Fibroblast of villous mesenchyme (primary cell): ENCODE data around the gene PABPN1L. TPM values are rescaled to one million over a fixed set of nuclear protein-coding genes. Genes with fewer than 3 reads are reported as not detected.

ENCODE experiments used
- DNase-seq: peaks from one replicate; pipeline ENCODE4 v3.0.0-alpha.2; 2010; ENCODE audit warnings: low read depth
- H3K4me3 ChIP-seq: 2 replicates; pipeline ENCODE4 v1.5.1; 2011; ENCODE audit warnings: low read depth, mild to moderate bottlenecking, low read length
- total RNA-seq: library from RNA; depleted of rRNA; stranded (reverse); fragments of >200 nt; gene quantifications from 2 replicates; pipeline ENCODE4 v1.2.3, GENCODE V29; 2012
- TF ChIP-seq, protein P1 (sequence below): IDR thresholded peaks from 2 replicates; pipeline ENCODE4 v1.5.1; 2012; ENCODE audit warnings: low read depth, mild to moderate bottlenecking, low read length; ENCODE audit not compliant: insufficient read depth

The PABPN1L gene
- total RNA-seq, 1 donor: not detected

DNA sequence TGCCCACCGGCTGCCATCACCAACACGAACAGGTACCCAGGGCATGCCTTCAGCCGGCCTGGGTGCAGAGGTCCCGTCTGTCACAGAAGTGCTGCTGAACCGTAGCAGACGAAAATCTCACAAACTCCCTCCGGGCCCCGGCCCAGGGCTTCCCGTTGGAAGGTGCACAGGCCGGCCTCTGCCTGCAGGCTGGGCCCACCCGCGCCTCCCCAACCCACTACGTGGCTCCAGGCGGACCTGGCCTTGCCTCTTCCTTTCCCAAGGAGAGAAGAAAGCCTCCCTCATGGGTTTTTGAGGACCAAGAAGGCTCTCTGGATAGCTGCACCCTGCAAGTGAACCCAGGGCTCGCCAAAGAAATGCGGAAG lies 45.5 kb upstream of the PABPN1L start:
- TF ChIP-seq, protein P1, sequence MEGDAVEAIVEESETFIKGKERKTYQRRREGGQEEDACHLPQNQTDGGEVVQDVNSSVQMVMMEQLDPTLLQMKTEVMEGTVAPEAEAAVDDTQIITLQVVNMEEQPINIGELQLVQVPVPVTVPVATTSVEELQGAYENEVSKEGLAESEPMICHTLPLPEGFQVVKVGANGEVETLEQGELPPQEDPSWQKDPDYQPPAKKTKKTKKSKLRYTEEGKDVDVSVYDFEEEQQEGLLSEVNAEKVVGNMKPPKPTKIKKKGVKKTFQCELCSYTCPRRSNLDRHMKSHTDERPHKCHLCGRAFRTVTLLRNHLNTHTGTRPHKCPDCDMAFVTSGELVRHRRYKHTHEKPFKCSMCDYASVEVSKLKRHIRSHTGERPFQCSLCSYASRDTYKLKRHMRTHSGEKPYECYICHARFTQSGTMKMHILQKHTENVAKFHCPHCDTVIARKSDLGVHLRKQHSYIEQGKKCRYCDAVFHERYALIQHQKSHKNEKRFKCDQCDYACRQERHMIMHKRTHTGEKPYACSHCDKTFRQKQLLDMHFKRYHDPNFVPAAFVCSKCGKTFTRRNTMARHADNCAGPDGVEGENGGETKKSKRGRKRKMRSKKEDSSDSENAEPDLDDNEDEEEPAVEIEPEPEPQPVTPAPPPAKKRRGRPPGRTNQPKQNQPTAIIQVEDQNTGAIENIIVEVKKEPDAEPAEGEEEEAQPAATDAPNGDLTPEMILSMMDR: no peak
- DNase-seq: no peak

DNA sequence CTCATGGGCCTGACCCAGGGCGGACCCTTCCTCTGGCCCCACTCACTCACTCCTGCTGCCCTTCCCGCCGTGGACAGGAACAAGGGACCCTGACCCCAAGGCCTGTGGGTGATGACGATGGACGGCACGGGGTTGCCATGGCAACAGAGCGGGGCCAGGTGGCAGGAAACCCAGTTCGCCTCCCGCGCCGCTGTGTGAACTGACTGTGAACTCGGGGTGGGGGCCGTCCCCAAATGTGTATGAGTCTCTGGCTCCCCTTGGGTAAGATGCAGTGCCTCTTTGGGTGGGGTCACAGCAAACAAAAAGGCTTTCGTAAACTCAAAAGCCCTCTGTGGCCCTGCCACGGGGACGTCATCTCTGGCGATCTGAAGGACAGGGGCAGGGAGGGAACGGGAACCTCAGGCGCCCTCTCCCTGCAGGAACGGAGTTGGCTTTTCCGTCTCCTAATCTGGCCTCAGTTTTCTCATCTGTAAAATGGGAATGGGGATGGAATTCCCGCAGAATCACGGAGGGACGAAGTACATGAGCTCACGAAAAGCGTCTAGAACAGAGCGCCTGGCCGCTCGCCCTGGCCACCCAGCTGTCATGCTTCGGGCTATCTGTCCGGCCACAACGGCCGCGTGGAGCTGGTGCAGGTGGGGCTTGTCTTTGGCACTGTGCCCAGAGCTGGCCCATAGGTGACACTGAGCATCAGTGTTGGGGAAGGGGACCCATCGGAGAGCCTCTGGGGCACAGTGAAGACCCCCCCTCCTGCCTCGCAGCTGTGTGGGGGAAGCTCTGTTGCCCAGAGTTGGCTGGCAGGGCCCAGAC lies 44.9 kb upstream of the PABPN1L start:
- TF ChIP-seq, protein P1: no peak
- H3K4me3 ChIP-seq: no peak overlapping the region
- no peak for DNase-seq

More for the DNA sequence above, 45.5 kb upstream of the PABPN1L start:
- H3K4me3 ChIP-seq: no peak overlapping the region

DNA sequence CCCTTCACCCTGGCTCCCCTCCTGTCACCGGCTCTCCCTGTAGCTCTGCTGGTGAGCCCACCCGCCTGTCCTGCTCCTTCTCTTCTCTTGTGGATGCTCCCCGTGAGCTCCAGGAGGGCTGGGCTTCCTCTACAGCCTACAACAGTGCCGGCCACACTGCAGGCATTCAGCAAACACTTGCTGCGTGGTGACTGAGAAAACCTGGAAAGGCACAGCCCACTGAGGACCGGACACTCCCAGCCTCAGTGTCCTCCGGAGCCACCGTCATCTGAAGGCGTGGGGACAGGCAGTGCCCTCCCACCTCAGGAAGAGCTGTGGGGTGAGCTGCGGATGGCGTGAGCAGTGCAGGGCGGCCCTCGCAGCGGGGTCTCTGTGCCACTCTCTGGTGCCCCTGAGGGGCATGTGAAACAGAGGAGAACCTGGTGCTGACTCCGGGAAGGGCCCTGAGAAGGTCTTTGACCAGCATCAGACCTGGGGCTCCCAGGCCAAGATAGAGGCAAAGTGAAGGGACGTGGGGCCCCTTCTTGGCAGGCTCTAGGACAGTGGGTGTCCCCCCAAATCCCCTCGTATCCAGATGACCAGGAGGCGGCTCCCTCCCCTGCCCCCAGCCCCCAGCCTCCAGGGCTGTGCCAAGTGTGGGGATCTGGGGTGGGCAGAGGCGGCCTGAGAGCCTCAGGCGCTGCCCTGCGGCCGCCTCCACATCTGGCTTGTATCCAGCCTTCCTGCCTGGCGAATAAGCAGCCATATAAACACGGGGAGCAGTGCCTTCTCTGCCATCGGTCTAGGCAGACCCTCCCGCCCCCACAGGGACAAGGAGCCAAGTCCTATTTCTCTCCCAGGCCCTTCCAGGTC lies 44.0 kb upstream of the PABPN1L start:
- no peak overlapping the region for H3K4me3 ChIP-seq
- TF ChIP-seq, protein P1: no peak
- DNase-seq: no peak

DNA sequence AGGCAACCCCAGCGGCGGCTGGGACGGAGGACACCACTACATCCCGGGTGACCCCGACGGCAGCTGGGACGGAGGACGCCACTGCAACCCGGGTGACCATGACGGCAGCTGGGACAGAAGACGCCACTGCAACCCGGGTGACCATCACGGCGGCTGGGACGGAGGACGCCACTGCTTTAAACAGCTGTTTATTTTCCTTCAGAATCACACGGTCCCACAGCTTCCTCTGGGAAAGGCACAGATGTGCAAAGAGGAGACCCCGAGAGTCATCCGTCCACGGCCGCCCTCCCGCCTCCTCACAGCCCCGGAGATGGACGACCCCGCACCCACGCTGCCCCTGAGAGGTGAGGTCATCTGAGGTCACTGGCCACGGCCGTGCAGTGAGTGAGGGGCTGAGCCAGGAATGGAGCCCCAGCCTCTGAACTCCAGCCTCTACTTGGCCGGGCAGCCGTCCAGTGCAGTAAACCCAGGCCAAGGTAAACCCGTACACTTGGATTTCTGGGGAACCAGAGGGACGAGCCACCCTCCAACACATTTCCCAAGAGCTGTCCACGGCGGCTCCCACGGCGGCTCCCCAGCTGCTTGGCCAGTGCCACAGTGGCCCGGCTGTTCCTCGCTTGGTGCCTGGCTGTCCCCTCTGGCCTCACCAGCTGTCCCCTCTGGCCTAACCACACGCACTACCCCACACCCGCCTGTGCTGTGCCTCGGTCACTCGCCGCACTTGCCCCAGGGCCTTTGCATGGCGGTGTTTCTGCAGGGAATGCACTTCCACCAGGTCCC lies 43.2 kb upstream of the PABPN1L start:
- no peak for DNase-seq
- no peak overlapping the region for H3K4me3 ChIP-seq
- TF ChIP-seq, protein P1: no peak

DNA sequence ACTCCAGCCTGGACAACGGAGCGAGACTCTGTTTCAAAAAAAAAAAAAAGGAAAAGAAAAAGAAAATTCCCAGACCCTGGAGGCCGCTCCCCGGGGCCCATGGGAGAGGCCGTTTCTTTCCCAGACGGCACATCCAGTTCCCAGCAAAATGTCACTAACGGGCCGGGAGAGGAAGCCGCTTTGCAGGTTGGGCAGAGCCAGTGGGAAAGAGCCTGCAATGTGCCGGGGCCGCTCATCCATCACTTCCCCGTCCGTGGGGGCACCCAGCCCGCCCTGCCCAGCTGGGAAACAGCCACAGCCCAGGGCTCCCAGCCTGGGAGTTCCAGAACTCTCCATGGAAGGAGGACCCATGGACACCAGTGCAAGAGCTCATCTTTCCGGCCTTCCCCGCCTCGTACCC lies 41.8 kb upstream of the PABPN1L start:
- H3K4me3 ChIP-seq: no peak overlapping the region
- TF ChIP-seq, protein P1: no peak

DNA sequence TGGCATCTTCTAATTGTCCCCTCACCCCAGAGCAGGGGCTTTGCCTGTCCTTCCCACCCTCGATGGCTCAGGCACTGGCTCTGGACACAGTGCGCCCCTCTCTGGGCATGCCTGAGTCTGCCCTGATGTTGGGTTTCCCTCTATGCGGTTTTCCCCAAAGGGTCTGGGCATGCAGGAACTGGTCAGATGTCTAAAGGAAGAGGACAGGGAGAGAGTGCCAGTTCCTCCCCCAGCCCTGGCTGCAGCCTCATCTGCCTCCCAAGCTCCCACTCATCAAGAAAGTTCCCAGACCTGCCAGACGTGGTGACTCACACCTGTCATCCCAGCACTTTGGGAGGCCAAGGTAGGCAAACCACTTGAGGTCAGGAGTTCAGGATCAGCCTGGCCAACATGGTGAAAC lies 41.3 kb upstream of the PABPN1L start:
- no peak for DNase-seq
- TF ChIP-seq, protein P1: no peak
- no peak overlapping the region for H3K4me3 ChIP-seq

More for the DNA sequence above, 41.8 kb upstream of the PABPN1L start:
- no peak for DNase-seq
